LNCaP clone FGC (cell line): ENCODE data around the gene NAGK.
"Not testable (repeated sequence)": the region's sequence is repeated elsewhere in the genome, so short reads cannot be mapped to it uniquely, and the experiment has no call there.

Source experiments
- DNase-seq: peaks from one replicate; pipeline ENCODE4 v3.0.0-alpha.2; 2011; ENCODE audit warnings: low read depth
- H3K4me3 ChIP-seq: 2 replicates; pipeline ENCODE4 v1.5.1; 2011; ENCODE audit warnings: mild to moderate bottlenecking, low read depth, low read length, control low read depth
- TF ChIP-seq, protein P1 (sequence below): IDR thresholded peaks from 2 replicates; pipeline ENCODE4 v1.5.1; 2012; ENCODE audit warnings: mild to moderate bottlenecking; ENCODE audit not compliant: control insufficient read depth, insufficient read depth; ENCODE audit errors: extremely low read depth

Gene NAGK

DNA sequence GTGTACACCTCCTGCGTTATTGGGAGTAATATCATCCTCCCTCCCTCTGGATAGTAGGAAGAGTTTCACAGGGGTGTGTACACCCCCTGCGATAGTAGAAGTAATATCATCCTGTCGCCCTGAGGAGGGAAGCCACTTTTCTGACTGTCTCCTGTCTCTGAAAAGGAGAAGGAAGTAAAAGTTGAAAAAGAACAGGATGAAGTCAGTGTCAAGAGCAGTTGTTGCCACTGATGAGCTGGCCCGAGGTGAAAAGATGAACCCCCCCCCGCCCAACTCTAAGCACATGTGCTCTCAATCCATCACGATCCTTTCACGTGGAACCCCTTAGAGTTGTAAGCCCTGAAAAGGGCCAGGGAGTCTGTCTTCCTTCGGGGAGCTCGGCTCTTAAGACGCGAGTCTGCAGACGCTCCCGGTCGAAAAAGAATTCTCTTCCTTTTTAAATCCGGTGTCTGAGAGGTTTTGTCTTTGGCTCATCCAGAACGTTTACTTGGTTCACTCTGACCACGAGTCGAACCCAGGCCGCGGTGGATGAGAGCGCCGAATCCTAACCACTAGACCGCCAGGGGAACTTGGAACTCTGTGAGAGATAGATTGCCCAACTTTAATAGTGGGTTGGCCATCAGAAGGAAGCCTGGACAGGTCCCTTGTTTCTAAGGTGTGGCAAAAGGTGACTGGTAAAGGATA, 22.4 kb upstream of the NAGK start:
- no peak overlapping the region for H3K4me3 ChIP-seq
- TF ChIP-seq, protein P1, sequence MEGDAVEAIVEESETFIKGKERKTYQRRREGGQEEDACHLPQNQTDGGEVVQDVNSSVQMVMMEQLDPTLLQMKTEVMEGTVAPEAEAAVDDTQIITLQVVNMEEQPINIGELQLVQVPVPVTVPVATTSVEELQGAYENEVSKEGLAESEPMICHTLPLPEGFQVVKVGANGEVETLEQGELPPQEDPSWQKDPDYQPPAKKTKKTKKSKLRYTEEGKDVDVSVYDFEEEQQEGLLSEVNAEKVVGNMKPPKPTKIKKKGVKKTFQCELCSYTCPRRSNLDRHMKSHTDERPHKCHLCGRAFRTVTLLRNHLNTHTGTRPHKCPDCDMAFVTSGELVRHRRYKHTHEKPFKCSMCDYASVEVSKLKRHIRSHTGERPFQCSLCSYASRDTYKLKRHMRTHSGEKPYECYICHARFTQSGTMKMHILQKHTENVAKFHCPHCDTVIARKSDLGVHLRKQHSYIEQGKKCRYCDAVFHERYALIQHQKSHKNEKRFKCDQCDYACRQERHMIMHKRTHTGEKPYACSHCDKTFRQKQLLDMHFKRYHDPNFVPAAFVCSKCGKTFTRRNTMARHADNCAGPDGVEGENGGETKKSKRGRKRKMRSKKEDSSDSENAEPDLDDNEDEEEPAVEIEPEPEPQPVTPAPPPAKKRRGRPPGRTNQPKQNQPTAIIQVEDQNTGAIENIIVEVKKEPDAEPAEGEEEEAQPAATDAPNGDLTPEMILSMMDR: no peak
- no peak for DNase-seq

DNA sequence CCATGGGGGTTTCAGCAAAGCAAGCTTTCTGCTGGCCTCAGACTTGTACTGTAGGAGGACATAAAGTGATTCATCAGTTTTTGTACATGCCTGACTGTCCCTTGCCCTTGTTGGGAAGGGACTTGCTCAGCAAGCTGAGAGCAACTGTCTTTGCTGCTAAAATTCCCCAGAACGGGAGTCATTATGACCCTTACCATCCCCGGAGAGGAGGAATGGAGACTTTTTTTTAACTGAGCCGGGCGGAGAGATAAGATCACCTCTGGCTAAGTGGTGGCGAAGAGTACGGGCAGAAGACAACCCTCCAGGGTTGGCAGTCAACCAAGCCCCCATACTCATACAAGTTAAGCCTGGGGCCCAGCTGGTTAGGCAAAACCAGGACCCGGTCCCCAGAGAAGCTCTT, 20.4 kb upstream of the NAGK start:
- TF ChIP-seq, protein P1: no peak
- no peak for DNase-seq

DNA sequence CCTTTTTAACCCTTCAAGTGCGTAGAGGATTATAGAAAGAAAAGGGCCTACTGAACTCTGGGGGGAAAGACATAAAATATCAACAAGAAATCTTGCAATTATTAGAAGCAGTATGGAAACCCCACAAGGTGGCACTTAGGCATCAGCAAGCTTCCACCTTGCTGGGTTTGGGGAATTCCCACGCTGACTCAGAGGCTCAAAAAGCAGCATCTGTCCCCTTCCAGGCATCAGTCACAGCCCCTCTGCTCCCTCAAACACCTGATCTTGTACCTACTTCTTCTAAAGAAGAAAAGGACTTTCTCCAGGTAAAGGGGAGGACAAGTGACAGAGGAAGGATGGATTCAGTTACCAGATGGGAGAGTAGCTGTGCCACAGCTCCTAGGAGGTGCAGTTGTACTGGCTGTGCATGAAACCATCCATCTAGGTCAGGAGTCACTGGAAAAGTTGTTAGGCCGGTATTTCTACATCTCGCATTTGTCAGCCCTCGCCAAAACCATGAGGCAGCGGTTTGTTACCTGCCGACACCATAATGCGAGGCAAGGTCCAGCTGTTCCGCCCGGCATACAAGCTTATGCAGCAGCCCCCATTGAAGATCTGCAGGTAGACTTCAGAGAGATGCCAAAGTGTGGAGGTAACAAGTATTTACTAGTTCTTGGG, 18.6 kb upstream of the NAGK start:
- not testable (repeated sequence) for H3K4me3 ChIP-seq
- DNase-seq: peak; percentile 26

More for the DNA sequence above, 20.4 kb upstream of the NAGK start:
- H3K4me3 ChIP-seq: no peak overlapping the region

DNA sequence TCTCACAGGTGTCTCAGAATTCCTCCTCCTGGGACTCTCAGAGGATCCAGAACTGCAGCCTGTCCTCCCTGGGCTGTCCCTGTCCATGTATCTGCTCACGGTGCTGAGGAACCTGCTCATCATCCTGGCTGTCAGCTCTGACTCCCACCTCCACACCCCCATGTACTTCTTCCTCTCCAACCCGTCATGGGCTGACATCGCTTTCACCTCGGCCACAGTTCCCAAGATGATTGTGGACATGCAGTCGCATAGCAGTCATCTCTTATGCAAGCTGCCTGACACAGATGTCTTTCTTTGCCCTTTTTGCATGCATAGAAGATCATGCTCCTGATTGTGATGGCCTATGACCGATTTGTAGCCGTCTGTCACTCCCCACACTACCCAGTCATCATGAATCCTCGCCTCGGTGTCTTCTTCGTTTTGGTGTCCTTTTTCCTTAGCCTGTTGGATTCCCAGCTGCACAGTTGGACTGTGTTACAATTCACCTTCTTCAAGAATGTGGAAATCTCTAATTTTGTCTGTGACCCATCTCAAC, 13.2 kb upstream of the NAGK start:
- H3K4me3 ChIP-seq, DNase-seq: not testable (repeated sequence)

DNA sequence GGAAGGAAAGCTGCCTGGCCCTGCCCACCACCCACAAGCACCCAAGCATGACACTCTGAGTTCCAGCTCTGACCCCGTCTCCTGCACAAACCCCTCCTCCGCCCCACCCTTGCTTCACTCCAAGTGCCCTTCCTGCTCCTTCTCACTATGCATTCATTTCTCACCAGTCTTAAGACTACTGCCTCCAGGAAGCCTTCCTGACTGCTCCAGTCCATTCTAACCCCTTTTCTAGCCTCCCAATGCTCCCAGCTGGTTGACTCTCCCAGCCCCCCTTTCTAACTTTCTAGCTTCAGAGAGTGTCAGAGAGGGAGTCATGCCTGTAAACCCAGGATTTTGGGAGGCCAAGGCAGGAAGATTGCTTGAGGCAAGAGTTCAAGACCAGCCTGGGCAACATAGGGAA, 8.2 kb upstream of the NAGK start:
- no peak for DNase-seq
- TF ChIP-seq, protein P1: no peak
- no peak overlapping the region for H3K4me3 ChIP-seq

DNA sequence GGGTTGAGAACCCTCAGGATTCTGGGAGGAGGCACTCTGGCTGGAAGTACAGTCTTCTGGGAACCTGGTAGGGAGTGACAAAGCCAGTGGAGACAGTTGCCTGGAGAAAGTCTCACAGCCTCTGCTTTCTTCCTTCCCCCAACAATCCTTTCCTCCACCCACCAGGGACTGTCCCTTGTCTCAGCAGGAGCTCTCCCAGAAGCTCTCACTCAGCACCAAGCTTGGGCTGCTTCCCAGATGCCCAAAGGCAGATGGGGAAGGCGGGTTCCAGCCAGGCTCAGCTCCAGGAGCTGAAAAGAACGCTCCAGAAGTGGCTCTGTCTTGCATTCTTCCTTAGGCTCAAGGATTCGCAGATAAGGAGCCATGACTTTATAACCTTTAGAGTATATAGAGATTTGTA, 7.6 kb upstream of the NAGK start:
- TF ChIP-seq, protein P1: no peak
- no peak overlapping the region for H3K4me3 ChIP-seq
- DNase-seq: no peak

DNA sequence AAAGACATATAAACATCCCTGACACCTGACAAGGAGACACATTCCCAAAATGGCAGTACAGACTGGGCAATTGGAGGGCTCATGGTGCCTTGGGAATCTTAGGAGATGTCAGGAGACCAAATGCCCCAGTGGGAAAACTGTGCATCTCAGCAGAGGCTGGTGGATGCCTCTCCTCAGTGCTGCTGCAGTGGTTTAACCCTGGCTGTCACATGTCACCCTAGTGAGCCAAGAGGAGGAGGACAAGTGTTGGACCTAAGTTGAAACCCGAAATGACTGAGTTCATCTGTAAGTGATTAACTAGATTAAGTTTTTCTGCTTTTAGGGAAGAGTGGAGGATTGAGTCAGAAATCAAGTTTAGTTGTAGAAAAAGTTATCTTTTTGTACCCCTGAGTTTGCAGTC, 5.2 kb upstream of the NAGK start:
- no peak overlapping the region for H3K4me3 ChIP-seq
- TF ChIP-seq, protein P1: no peak
- DNase-seq: no peak

DNA sequence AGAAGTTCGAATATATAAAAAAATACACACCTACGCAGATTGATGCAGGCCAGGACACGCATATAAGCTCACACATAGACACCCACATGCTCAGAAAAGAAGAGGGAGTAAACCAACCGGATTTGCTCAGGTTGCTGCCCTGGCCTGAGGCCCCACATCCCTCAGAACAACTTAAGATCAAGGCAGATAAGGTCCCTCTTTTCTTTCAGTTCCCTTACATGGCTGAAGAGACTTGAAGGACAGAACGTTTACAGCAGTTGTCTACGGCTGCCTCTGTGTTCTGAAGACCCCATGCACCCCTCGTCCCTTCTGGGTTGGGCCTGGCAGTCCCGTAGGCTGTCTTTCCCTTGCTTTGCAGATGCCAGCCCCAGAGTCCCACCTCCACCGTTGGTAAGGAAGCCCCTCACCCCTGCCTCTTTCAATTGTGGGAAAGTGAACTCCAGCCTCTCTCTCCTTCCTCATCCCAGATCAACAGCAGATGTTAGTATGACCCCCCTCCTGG, 4.3 kb upstream of the NAGK start:
- DNase-seq: no peak
- H3K4me3 ChIP-seq: no peak overlapping the region
- TF ChIP-seq, protein P1: no peak
